Brain pericyte (primary cell): ENCODE results near the gene LHPP.

Experiments used
- DNase-seq: peaks from one replicate; pipeline ENCODE4 v3.0.0-alpha.2; 2012; ENCODE audit warnings: low read depth, low spot score

The LHPP gene

GRCh38 chr10:124447751-124448466 is 13.7 kb upstream of the LHPP start:
- no peak for DNase-seq

GRCh38 chr10:124448696-124449169 is 12.9 kb upstream of the LHPP start:
- DNase-seq, result no peak

DNA sequence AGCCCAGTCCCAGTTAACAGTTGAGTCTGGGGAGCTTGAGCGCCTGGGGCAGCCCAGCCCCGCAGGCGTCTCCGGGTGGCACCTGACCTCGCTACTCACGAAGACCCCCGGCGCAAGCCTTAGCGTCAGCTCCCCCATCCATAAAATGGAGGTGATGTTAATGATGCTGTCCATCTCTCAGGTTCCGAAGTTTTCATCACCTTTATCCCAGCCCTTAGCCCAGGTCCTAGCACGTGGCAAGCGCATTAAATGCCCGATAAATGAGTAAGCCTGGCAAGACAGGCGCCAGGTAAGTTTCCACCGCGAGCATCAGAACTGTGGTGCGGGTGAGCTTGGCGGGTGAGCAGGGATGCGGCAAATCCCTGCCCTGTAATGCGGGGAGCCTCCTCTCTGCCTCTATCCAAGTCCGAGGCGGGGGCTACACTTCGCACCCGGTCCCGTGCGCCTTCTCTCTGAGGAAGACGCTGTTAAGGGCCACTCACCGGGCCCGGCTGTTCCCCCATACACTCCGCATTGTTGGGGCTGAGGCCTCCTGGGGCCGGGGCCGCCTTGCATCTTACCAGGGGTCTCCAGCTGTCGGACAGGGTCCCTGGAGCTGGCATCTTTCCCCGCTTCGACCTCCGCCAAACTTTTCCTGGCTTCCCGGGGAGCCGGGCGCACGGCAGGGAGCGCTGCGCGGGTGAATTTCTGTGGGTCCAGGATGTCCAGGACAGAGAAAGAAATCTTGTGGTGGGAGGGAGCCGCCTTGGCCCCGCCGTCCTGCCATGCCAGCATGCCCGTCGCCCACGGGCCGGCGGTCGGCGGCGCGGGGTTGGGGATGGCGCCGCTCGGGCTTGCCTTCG is 12.2 kb upstream of the LHPP start:
- no peak for DNase-seq

GRCh38 chr10:124450012-124450782 is 11.4 kb upstream of the LHPP start, which contains the start of gene NKX1-2:
Gene NKX1-2 (minus strand): TSS chr10:124450035. CDS start chr10:124449943, 92 bp downstream.
- no peak for DNase-seq

DNA sequence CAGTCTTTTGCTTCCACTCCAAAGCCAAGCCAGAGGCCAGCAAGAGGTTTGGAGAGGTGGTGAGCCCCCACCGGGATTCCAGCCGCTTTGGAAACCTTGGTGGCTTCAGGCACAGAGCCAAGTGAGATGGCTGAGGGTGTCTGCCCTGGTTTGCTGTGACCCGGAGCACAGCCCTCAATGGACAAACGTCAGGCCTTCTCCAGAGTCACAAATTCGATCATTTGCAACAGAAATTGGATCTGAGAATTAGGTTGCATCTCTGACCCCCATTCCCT is 10.9 kb upstream of the LHPP start:
- DNase-seq, result no peak

GRCh38 chr10:124451276-124451675 is 10.3 kb upstream of the LHPP start:
- DNase-seq, result no peak

DNA sequence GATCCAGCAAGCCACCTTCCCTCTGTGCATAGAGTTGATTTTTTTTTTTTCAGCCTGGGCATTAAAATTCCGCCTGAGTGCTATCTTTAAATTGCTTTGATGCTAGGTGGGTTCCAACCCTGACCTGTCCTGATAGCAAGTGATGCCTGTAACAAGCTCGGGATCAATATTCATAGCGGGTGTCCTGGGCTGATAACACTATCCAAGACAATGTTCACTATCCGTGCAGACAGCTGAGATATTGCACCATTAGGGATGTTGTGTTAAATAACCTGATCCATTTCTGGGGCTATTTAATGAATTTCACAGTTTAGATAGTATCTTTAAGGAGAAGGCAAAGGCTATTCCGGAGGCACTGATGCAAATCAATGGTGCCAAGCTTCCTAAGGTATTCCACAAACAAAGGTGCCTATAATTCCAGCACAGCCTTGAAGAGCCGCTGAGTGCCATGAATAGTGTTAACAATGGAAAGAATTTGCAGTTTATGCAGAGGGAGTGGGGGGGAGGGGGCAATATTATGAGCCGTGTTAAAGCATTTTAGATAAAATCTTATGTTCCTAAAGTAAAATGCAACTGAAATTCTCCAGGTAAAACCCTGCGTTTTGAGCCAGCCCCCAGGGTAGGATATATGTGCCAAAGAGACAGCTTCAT is 7.5 kb upstream of the LHPP start:
- no peak for DNase-seq

DNA sequence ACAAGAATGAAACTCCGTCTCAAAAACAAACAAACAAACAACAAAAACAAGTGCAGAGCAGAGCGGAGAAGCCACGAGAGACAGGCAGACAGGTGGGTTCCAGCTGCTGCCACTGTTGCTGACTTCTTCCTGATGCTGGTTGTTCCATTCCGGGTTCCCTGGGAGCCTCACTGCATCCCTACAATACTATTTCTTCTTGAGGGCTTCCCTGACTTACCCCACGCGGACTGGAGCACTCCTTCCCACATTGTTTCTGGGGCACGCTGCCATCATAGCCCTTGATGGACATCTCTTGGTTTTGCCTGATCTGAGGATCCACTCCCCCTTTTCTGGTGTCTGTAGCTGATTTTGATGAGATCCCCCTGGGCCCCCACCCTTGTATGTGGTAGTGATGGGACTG is 6.2 kb upstream of the LHPP start:
- DNase-seq, result no peak

- no peak for DNase-seq
Measured at GRCh38 chr10:124458473-124458872, 3.1 kb upstream of the LHPP start.

GRCh38 chr10:124458889-124459288 is 2.7 kb upstream of the LHPP start:
- DNase-seq, result no peak

DNA sequence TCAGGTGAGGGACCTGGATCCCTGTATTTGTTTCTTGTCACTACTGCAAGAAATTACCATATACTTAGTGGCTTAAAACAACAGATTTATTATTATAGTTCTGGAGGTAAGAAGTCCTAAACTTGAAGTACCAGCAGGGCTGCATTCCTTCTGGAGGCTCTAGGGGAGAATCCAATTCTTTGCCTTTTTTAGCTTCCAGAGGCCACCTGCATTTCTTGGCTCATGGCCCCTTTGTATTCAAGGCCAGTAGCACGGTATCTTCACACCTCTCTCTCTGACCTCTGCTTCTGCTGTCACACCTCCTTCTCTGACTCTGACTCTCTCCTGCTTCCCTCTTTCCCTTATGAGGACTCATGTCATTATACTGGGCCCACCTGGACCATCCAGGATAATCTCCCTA is 2.2 kb upstream of the LHPP start:
- DNase-seq, result no peak

GRCh38 chr10:124460144-124460543 is 1.5 kb upstream of the LHPP start:
- no peak for DNase-seq

GRCh38 chr10:124462348-124462695 is 699 bp downstream of the LHPP start:
- DNase-seq, result no peak

DNA sequence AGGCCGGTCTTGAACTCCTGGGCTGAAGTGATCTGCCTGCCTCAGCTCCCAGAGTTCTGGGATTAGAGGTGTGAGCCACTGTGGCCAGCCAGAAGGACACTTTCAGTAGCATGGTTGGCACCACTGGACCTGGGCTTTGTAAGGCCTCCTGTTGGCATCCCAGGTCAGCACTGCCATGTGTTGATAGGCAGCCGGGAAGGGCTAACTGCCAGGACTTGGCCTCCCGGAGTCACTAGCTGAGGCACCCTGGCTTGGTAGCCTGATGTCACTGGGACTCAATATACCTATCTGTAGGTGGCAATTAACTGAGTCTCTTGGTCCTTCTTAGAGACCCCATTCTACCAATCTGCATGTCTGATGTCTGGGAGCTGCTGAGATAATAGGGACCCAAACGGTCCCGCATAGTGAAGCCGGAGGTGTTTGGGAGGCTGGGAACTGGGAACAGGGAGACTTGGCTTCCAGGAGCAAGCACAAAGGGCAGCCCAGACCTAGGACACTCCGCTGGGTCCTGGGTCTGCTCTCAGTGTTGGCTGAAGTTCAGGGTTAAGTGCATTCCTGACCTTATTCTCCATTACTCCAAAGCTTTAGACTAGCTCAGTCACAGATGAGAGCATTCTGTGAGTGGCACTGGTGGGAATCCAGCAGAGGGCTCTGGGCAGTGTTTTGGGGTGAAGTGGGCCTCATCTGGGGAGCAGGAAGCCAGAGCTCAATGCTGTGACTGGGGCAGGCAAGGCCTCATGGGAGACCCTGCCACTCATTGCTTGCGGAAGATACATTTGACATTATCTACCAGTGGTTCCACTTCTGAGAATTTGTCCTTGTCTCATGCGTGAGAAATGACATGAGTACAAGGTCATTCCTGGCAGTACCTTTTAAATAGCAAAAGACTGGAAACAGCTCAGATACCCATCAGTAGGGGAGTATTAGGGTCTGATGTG is 2.7 kb downstream of the LHPP start:
- DNase-seq, result no peak

DNA sequence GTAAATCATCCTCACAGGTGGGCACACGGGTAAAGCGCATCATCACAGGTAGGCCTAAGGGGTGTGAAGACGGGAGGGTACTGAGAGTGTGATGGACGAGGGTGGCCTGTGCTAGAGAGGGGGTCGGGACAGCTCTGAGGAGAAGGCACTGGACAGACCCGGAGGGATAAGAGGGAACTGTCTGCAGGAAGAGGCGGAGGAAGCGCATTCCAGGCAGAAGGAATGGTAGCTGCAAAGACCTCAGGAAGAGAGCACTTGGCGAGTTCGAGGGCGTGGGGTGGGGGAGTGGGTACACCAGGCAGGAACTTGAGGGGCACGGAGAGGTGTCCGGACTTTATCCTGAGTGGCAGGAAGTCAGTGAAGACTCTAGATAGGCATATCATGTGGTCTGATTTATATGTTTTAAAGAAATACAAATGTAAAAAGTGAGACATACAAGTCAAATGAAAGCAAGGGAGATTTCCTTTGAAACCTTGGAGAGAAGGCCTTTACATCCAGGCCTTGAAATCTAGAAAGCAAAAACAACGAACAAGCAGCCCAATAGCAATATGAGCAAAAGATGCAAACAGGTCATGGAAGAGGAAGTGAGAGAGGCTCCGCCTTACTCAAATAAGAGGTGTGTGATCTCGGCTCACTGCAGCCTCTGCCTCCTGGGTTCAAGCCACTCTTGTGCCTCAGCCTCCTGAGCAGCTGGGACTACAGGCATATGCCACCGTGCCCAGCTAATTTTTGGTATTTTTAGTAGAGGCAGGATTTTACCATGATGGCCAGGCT is 3.6 kb downstream of the LHPP start:
- no peak for DNase-seq

GRCh38 chr10:124465777-124466488 is 4.3 kb downstream of the LHPP start:
- DNase-seq, result peak; percentile 26

GRCh38 chr10:124467165-124467564 is 5.5 kb downstream of the LHPP start:
- no peak for DNase-seq

DNA sequence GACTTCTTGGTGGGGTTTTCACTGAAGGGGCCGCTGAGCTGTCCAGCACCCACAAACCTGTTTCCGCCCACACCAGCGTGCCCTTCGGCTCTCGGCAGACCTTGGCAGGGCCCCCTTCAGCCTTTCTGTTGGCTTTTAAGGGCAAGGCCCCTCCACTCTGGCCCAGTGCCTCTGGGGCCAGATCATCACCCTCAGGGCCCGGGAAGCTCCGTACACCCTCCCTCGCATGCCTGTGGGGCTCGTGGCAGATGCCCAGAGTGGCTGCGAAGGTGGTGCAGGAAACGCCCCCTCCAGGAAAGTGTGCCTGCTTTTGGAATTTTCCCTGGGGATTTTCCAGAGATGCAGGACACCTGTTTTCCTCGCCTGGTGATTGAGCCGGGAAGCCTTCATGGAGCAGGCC is 7.0 kb downstream of the LHPP start:
- no peak for DNase-seq

DNA sequence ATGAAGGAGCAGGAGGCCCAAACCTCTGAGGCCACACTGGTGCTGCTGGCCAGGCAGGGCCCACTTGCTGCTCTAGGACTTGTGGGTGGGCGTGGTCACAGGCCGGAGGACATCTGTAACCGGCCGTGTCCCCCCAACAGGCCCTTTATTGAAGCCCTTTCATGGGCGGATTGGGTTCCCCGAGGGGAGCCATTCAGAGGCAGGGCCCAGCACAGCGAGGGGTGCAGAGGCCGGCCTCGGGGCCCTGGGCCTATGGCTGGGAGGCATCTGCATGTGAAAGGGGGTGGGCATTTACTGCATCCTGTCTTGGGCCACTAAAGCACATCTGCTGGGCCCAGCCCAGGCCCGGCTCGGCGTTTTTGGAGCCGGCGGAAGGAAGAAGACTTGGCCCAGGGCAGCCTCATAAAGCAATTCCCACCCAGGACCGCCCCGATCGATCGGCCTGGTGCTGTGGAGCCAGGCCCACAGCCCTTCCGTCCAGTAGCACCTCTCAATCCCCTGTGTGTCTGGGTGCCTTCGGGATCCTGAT is 8.4 kb downstream of the LHPP start:
- DNase-seq, result no peak
